ENCODE measurements around the gene MAP3K21.
A peak's percentile ranks its signal among the peaks of the same experiment; 100 is the strongest.

Gene MAP3K21

DNA sequence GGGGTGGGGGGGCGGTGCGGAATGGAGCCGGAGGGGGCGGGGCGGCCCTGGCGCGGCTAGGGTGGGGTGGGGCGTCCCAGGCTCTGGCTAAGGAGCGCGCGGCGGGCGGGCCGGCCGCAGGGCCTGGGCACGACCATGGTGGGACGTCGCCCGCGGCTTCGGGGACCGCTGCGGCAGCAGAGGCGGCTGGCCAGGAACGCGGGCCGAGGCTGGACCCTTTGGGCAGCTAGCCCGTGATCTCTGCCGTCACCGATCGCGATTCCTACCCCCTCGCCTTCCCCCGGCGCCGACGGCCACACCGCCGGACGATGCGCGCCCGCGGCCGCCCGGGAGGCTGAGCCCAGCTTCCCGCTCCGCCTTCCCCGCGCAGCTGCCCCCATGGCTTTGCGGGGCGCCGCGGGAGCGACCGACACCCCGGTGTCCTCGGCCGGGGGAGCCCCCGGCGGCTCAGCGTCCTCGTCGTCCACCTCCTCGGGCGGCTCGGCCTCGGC, at the start of gene MAP3K21:
TSS of gene MAP3K21 (plus strand) at position 74 of the 491 bp plus-strand sequence. CDS start at position 379, 305 bp downstream.
- no peaks in the 10 kb centered on the region for H3K4me1 ChIP-seq (ENCODE audit: control insufficient read depth, insufficient read depth, low read length)
- H3K27me3 ChIP-seq (ENCODE audit: control insufficient read depth, insufficient read depth, low read length): no peaks in the 10 kb centered on the region
- H3K9ac ChIP-seq (ENCODE audit: low read length): peak within 1 kb of the TSS; percentile 30
- peak within 1 kb of the TSS; percentile 72 for H3K4me3 ChIP-seq (ENCODE audit: low read length)
- H3K36me3 ChIP-seq (ENCODE audit: control insufficient read depth, insufficient read depth, low read length): no peaks in the 10 kb centered on the region
- H3K27ac ChIP-seq (ENCODE audit: low read depth, low read length): no peak within 1 kb of the TSS

DNA sequence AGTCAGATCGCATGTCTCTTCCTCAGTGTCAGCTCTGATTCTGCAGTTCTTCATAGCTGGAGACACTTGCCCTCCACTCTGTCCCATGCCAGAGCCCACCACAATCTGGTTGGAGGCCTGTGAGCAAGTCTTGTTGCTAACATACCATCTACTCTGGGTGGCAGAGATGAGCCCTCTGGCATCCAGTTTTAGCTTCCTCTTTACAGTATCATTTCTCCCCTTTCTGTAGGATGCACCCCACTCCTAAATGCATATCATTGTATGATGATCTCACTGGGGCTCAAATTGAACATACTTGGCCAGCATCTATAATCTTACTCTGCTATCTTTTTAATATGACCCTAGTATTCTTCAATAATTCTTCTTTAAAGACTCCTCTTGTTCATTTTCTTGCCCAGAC, 48.9 kb upstream of the MAP3K21 start:
- H3K4me3 ChIP-seq (ENCODE audit: low read length): no peak overlapping the region
- no peak overlapping the region for H3K9ac ChIP-seq (ENCODE audit: low read length)
- H3K27me3 ChIP-seq (ENCODE audit: control insufficient read depth, insufficient read depth, low read length): no peaks in the 10 kb centered on the region
- H3K27ac ChIP-seq (ENCODE audit: low read depth, low read length): no peak overlapping the region
- no peaks in the 10 kb centered on the region for H3K4me1 ChIP-seq (ENCODE audit: control insufficient read depth, insufficient read depth, low read length)
- H3K36me3 ChIP-seq (ENCODE audit: control insufficient read depth, insufficient read depth, low read length): no peaks in the 10 kb centered on the region

DNA sequence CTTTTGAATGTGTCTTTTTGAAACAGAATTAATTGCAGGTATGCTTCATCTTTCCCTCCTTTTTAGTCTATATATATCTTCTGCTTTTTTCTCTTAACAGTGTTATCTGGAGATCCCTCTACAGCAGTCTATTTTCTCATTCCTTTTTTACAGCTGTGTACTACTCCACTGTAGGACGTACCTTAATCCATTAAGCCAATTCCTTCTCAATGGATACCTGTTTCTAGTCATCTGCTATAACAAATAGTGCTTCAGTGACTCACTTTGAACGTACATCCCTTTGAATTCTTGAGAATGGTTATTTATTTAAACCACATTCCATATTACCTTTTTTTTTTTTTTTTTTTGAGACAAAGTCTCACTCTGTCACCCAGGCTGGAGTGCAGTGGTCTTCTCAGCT, 47.6 kb upstream of the MAP3K21 start:
- Histone ChIP-seq H3K9ac (ENCODE audit: low read length) (no peak overlapping the region), H3K27me3 (ENCODE audit: control insufficient read depth, insufficient read depth, low read length) (no peaks in the 10 kb centered on the region), H3K27ac (ENCODE audit: low read depth, low read length) (no peak overlapping the region), H3K36me3 (ENCODE audit: control insufficient read depth, insufficient read depth, low read length) (no peaks in the 10 kb centered on the region), H3K4me3 (ENCODE audit: low read length) (no peak overlapping the region), H3K4me1 (ENCODE audit: control insufficient read depth, insufficient read depth, low read length) (no peaks in the 10 kb centered on the region)

DNA sequence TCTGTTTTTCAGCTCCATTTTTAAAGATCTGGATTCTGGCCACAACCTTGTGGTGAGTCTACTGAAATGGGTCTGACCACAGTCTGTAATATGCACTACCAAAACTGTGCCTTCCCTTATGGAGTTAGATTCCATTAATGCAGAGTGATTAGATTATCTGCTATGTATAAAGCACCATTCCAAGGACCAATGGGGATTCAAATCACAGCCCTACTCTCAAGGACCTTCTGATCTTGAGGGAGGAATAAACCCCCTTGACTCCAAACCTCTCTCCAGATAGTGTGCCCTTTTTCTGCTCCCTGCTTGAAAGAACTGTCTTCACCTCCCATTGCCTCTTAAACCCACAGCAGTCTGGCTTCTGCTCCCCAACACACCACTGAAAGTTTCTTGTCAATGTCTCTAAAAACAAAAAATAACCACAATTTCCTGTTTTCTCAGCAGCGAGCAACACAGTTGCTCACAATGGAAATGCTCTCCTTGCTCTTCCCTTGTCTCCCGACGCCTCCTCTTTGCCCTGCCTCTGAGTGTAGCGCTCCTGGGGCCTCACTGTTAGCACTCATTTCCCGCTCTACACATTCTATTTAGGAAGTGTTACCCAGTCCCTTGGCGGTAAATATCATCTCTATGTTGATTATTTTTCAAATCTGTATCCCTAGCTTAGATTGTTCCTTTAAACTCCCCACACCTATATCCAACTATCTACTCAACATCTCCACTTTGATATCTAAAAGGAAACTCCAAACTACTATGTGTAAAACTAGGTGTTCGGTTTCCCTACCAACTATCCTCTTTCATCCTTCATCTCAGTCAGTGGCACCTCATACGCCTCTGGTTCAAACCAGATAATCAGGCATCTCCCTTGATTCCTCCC, 45.6 kb upstream of the MAP3K21 start:
- Histone ChIP-seq H3K9ac (ENCODE audit: low read length) (no peak overlapping the region), H3K27ac (ENCODE audit: low read depth, low read length) (no peak overlapping the region), H3K4me1 (ENCODE audit: control insufficient read depth, insufficient read depth, low read length) (no peaks in the 10 kb centered on the region), H3K4me3 (ENCODE audit: low read length) (no peak overlapping the region), H3K27me3 (ENCODE audit: control insufficient read depth, insufficient read depth, low read length) (no peaks in the 10 kb centered on the region), H3K36me3 (ENCODE audit: control insufficient read depth, insufficient read depth, low read length) (no peaks in the 10 kb centered on the region)

DNA sequence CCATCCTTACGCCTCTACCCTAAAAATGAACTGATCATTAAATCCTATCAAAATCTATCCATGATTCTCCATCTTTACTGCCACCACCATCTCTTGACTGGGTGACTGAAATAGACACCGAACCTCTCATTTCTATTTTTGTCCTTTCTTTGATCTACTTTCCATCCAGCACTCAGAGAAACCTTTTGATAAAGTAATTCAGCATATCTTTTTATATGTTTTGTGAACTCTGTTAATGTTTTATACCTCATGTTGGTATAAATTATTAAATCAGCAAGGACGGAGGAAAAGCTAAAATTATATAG, 45.0 kb upstream of the MAP3K21 start:
- Histone ChIP-seq H3K9ac (ENCODE audit: low read length) (no peak overlapping the region), H3K36me3 (ENCODE audit: control insufficient read depth, insufficient read depth, low read length) (no peaks in the 10 kb centered on the region), H3K4me1 (ENCODE audit: control insufficient read depth, insufficient read depth, low read length) (no peaks in the 10 kb centered on the region), H3K4me3 (ENCODE audit: low read length) (no peak overlapping the region), H3K27ac (ENCODE audit: low read depth, low read length) (no peak overlapping the region), H3K27me3 (ENCODE audit: control insufficient read depth, insufficient read depth, low read length) (no peaks in the 10 kb centered on the region)

DNA sequence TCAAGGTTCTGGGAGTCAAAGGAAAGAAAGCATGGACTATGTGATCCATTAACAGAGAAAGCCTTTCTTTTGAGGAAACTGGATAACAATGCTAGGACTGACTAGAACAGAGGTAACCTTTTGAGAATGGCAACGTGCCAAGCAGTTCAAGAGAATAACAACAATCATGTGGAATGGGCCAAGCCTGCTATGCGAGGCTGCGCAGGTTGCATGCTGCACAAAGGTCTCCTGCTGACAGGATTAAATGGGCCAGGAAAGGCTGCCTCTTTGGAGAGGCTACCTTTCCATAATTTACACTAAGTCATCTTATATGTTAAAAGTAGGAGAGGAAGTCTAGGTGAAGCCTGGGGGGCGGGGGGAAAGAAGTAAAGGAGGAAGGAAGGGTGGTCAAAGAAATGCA, 37.8 kb upstream of the MAP3K21 start:
- H3K36me3 ChIP-seq (ENCODE audit: control insufficient read depth, insufficient read depth, low read length): no peaks in the 10 kb centered on the region
- H3K27ac ChIP-seq (ENCODE audit: low read depth, low read length): no peak overlapping the region
- no peak overlapping the region for H3K9ac ChIP-seq (ENCODE audit: low read length)
- H3K4me1 ChIP-seq (ENCODE audit: control insufficient read depth, insufficient read depth, low read length): no peaks in the 10 kb centered on the region
- H3K27me3 ChIP-seq (ENCODE audit: control insufficient read depth, insufficient read depth, low read length): no peaks in the 10 kb centered on the region
- no peak overlapping the region for H3K4me3 ChIP-seq (ENCODE audit: low read length)

DNA sequence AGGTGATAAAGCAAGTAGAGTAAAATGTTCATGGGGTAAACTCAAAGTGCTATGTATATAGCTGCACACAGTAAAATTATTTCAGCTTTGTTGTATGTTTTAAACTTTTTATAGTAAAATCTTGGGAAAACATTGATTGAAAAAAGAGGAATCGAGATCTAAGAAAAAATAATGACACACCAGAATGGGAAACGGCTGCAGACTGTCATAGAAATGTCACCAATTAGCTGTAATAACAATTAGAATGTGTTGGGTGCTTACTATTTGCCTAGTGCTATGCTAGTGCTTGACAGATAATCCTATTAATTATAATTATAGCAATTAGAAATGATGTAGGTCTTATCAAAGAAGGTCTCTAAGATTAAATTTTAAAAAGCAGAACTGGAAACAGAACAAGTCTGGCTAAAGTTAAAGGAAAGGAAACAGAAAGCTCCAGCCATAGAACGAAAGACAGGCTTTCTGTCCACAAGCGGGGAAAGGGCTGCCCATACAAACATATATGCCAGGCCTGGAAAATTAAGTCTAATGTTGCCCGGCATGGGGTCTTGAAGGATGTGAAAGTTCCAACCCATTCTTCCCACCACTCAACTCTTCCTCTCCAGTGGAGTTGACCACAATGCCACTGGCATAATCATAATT, 37.0 kb upstream of the MAP3K21 start:
- no peak overlapping the region for H3K4me3 ChIP-seq (ENCODE audit: low read length)

DNA sequence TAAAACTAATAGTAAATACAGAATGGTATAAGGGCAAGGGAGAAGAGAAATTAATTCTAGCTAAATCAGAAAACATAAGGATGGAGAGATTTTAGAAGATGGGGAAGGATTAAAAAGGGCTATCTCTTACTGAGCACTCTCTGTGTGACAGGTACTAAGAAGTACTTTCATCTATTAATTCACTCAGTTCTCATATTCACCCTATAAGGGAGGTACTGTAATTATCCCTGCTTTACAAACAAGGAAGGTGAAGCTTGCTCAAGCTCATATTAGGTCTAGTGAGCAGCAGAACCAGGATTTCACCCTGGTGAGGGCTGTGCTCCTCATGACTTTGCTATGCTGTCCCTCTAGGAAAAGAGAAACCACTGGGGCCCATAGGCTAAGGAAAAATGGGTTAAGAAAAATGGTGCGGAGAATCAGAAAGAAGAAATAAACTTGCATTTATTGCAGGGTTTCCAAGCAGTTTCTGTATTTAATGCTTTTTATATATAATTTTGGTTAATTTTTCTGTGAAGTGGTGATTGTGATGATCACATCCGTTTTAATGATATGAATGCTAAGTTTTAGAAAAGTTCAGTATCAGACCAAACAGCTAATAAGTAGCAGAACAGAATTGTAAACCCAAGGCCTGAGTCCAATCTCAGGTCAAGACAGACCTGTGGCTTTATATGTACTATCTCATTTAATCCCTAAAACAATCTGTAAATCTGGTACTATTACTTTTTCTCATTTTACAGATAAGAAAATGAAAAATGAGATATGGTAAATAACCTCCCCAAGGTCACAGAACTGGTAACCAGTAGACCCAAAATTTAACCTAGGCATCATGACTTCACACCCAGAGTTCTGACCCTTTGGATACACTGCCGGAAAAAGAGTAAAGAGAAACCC, 33.7 kb upstream of the MAP3K21 start:
- no peak overlapping the region for H3K9ac ChIP-seq (ENCODE audit: low read length)
- H3K36me3 ChIP-seq (ENCODE audit: control insufficient read depth, insufficient read depth, low read length): no peaks in the 10 kb centered on the region
- H3K27ac ChIP-seq (ENCODE audit: low read depth, low read length): no peak overlapping the region
- no peaks in the 10 kb centered on the region for H3K4me1 ChIP-seq (ENCODE audit: control insufficient read depth, insufficient read depth, low read length)
- no peak overlapping the region for H3K4me3 ChIP-seq (ENCODE audit: low read length)
- no peaks in the 10 kb centered on the region for H3K27me3 ChIP-seq (ENCODE audit: control insufficient read depth, insufficient read depth, low read length)

More for the DNA sequence above, 37.0 kb upstream of the MAP3K21 start:
- H3K27ac ChIP-seq (ENCODE audit: low read depth, low read length): no peak overlapping the region
- no peaks in the 10 kb centered on the region for H3K27me3 ChIP-seq (ENCODE audit: control insufficient read depth, insufficient read depth, low read length)
- H3K4me1 ChIP-seq (ENCODE audit: control insufficient read depth, insufficient read depth, low read length): no peaks in the 10 kb centered on the region
- H3K9ac ChIP-seq (ENCODE audit: low read length): no peak overlapping the region
- H3K36me3 ChIP-seq (ENCODE audit: control insufficient read depth, insufficient read depth, low read length): no peaks in the 10 kb centered on the region

DNA sequence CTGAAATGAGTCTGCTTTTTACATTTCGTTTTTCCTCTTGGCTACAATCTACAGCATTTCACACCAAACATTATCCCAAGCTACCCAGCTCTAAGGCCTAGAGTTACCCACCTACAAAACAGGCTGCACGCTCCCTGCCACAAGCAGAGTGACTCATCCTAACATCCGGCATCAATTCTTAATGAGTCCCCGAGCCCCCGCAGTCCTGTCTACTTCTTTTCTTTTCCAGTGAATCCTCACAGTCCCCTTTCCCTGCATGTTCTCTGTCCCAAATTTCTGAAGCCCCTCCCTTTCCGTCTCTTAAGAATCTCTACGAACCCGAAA, 32.6 kb upstream of the MAP3K21 start:
- H3K4me1 ChIP-seq (ENCODE audit: control insufficient read depth, insufficient read depth, low read length): no peaks in the 10 kb centered on the region
- H3K36me3 ChIP-seq (ENCODE audit: control insufficient read depth, insufficient read depth, low read length): no peaks in the 10 kb centered on the region
- peak overlapping the region; percentile 76 for H3K4me3 ChIP-seq (ENCODE audit: low read length)
- no peaks in the 10 kb centered on the region for H3K27me3 ChIP-seq (ENCODE audit: control insufficient read depth, insufficient read depth, low read length)
- H3K27ac ChIP-seq (ENCODE audit: low read depth, low read length): no peak overlapping the region
- no peak overlapping the region for H3K9ac ChIP-seq (ENCODE audit: low read length)

DNA sequence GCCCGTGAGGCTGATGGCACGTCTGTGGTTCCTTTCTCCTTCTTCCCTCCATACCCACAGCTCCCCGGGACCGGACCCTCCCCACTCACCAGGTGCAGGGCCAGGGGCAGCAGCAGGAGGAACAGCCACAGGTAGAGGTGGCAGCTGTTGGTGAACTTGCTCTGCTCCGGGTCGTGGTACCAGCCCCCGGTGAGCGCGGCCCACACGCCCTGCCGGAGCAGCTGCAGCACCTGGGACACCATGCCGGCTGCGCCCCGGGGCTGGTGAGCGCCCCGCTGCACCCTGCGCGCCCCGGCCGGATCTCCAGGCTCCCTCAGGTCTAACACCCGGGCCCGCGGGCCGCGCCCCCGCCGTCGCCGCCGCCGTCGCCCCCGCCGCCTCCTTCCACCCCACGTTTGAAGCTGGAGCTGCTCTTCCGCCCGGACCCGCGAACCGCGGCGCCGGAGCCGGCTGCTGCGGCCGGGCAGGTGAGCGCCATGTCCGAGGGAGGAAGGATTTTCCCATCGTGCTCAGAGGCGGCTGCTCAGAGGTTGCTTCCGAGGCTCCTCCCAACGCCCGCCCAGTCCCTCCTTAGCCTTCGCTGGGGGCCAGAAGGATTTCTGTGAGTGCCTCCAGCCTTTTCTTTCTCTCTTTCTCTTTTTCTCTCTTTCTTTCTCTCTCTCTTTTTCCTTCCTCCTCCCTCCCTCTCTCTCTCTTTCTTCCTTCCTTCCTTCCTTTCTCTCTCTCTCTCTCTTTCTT, 32.1 kb upstream of the MAP3K21 start, which contains the start of gene PCNX2:
TSS of gene PCNX2 (minus strand) at position 489 of the 738 bp plus-strand sequence. CDS start at position 242, 247 bp downstream.
- no peak within 1 kb of the TSS for H3K9ac ChIP-seq (ENCODE audit: low read length)
- no peak within 1 kb of the TSS for H3K27ac ChIP-seq (ENCODE audit: low read depth, low read length)
- peak within 1 kb of the TSS; percentile 76 for H3K4me3 ChIP-seq (ENCODE audit: low read length)
- no peaks in the 10 kb centered on the region for H3K4me1 ChIP-seq (ENCODE audit: control insufficient read depth, insufficient read depth, low read length)
- H3K27me3 ChIP-seq (ENCODE audit: control insufficient read depth, insufficient read depth, low read length): no peaks in the 10 kb centered on the region
- no peaks in the 10 kb centered on the region for H3K36me3 ChIP-seq (ENCODE audit: control insufficient read depth, insufficient read depth, low read length)

DNA sequence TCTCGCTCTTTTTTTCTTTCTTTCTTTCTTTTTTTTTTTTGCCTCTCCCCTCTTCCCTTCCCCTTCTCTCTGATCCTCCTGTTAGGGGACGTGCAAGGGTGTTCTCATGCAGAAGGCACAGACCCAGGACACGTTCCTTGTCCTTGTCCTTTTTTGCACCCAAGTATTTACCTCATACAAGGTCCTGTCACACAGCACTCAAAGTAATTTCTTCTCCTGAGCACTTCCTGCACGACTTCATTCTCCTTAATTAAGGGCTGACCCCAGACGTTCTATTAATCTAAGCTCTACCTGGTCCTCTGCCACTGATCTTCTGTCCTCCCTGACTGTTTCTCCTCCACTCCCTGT, 31.6 kb upstream of the MAP3K21 start:
- H3K36me3 ChIP-seq (ENCODE audit: control insufficient read depth, insufficient read depth, low read length): no peaks in the 10 kb centered on the region
- H3K9ac ChIP-seq (ENCODE audit: low read length): no peak overlapping the region
- no peaks in the 10 kb centered on the region for H3K27me3 ChIP-seq (ENCODE audit: control insufficient read depth, insufficient read depth, low read length)
- peak overlapping the region; percentile 76 for H3K4me3 ChIP-seq (ENCODE audit: low read length)
- H3K27ac ChIP-seq (ENCODE audit: low read depth, low read length): no peak overlapping the region
- no peaks in the 10 kb centered on the region for H3K4me1 ChIP-seq (ENCODE audit: control insufficient read depth, insufficient read depth, low read length)

DNA sequence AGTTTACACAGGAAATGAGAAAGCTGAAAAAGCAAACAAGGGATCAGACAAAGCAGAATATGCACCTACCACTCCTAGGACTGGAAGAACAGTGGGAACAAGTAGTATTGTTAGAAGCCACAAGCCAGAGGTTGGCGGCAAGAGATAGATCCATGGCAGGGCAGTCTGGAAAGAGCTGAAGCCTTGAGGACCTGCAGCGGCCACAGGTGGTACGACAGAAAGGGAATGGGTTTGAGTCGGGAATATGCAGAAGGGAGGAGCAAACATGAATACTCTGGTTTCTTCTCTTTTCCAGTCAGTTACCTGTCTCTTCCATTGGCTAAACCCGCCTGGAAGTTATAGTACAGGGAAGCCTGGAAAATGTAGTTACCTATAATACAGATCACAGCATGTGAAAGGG, 28.1 kb upstream of the MAP3K21 start:
- H3K36me3 ChIP-seq (ENCODE audit: control insufficient read depth, insufficient read depth, low read length): no peaks in the 10 kb centered on the region
- no peaks in the 10 kb centered on the region for H3K27me3 ChIP-seq (ENCODE audit: control insufficient read depth, insufficient read depth, low read length)
- no peak overlapping the region for H3K9ac ChIP-seq (ENCODE audit: low read length)
- H3K4me3 ChIP-seq (ENCODE audit: low read length): no peak overlapping the region
- no peaks in the 10 kb centered on the region for H3K4me1 ChIP-seq (ENCODE audit: control insufficient read depth, insufficient read depth, low read length)
- no peak overlapping the region for H3K27ac ChIP-seq (ENCODE audit: low read depth, low read length)

Data from rectal smooth muscle tissue (tissue), 1 donor.